Activated CD8-positive, alpha-beta memory T cell treated with anti-CD3 and anti-CD28 coated beads for 1 hour (primary cell): ENCODE results near the gene IKBIP.
"Not testable (repeated sequence)": the region's sequence is repeated elsewhere in the genome, so short reads cannot be mapped to it uniquely, and the experiment has no call there.

ENCODE experiments used
- DNase-seq, 2 donors: peaks; one replicate each; pipeline ENCODE4 v3.0.0-alpha.2; 2020; ENCODE audit warnings: low read depth in 1 of 2; ENCODE audit errors: extremely low read depth in 1 of 2

Gene IKBIP

GRCh38 chr12:98638009-98638408 lies 6.6 kb downstream of the IKBIP start:
- no peak for DNase-seq

- no peak for DNase-seq
Observed at GRCh38 chr12:98637068-98637467, 7.5 kb downstream of the IKBIP start.

GRCh38 chr12:98635657-98636323 lies 8.8 kb downstream of the IKBIP start:
- DNase-seq, result no peak

GRCh38 chr12:98618952-98619351 lies 25.6 kb downstream of the IKBIP start:
- no peak for DNase-seq

- no peak for DNase-seq
Observed at GRCh38 chr12:98612696-98613334, 31.8 kb downstream of the IKBIP start.

- DNase-seq, result no peak
Observed at GRCh38 chr12:98610596-98610995, 34.0 kb downstream of the IKBIP start.

GRCh38 chr12:98606359-98606988 lies 38.1 kb downstream of the IKBIP start:
- DNase-seq, result no peak

GRCh38 chr12:98601924-98602323 lies 42.7 kb downstream of the IKBIP start:
- DNase-seq, result no peak

- not testable (repeated sequence) for DNase-seq
Observed at GRCh38 chr12:98597313-98597712, 47.3 kb downstream of the IKBIP start.

- DNase-seq, result no peak
Observed at GRCh38 chr12:98595243-98595988, 49.2 kb downstream of the IKBIP start.

GRCh38 chr12:98594050-98594835 lies 50.3 kb downstream of the IKBIP start:
- DNase-seq, result no peak

GRCh38 chr12:98593351-98594049 lies 51.1 kb downstream of the IKBIP start, which contains the start of gene SLC25A3:
SLC25A3 (plus strand) TSS chr12:98593686; CDS start chr12:98593979, 293 bp downstream.
- DNase-seq, result peak; percentile 88 to 92

- DNase-seq, result no peak
Observed at GRCh38 chr12:98592825-98593322, 51.7 kb downstream of the IKBIP start.

- no peak for DNase-seq
Observed at GRCh38 chr12:98591209-98591608, 53.4 kb downstream of the IKBIP start.

GRCh38 chr12:98587084-98587483 lies 57.5 kb downstream of the IKBIP start:
- no peak for DNase-seq

GRCh38 chr12:98582093-98582492 lies 62.5 kb downstream of the IKBIP start:
- DNase-seq, result no peak

GRCh38 chr12:98581101-98581500 lies 63.5 kb downstream of the IKBIP start:
- DNase-seq, result no peak

- DNase-seq, result no peak
Observed at GRCh38 chr12:98580695-98581094, 63.9 kb downstream of the IKBIP start.

GRCh38 chr12:98579835-98580234 lies 64.8 kb downstream of the IKBIP start:
- DNase-seq, result no peak

GRCh38 chr12:98579347-98579746 lies 65.2 kb downstream of the IKBIP start:
- DNase-seq, result no peak
